HepG2 (cell line): ENCODE data around the gene LYRM1. TPM values are rescaled to one million over a fixed set of nuclear protein-coding genes. Genes with fewer than 3 reads are reported as not detected.

ENCODE experiments used
- CCAR2 ChIP-seq: fragments of 200-400 bp; formaldehyde crosslinking; optimal IDR thresholded peaks from 2 replicates; pipeline ENCODE3; 2018; ENCODE audit warnings: low read depth, mild to moderate bottlenecking, low read length, moderate library complexity
- FOXJ3 ChIP-seq: sonication (generic); formaldehyde crosslinking; IDR thresholded peaks from 2 replicates; pipeline ENCODE4 v1.4.0; 2020; ENCODE audit warnings: missing genetic modification reagents, mild to moderate bottlenecking, borderline replicate concordance
- HDAC2 ChIP-seq: sonication (generic); formaldehyde crosslinking; IDR thresholded peaks from 2 replicates; pipeline ENCODE4 v1.4.0; 2020; ENCODE audit warnings: missing genetic modification reagents
- IRX3 ChIP-seq: sonication (generic); formaldehyde crosslinking; IDR thresholded peaks from 2 replicates; pipeline ENCODE4 v1.8.1; 2023; ENCODE audit warnings: mild to moderate bottlenecking, low read depth, missing genetic modification reagents, borderline replicate concordance
- JUN ChIP-seq: sonication (generic); formaldehyde crosslinking; IDR thresholded peaks from 2 replicates; pipeline ENCODE4 v1.4.0; 2020; ENCODE audit warnings: mild to moderate bottlenecking, missing genetic modification reagents
- MAFF ChIP-seq: IDR thresholded peaks from 2 replicates; pipeline ENCODE4 v1.6.1; 2011; ENCODE audit warnings: low read depth, low read length, improper control_type of control experiment
- SALL1 ChIP-seq: sonication (generic); formaldehyde crosslinking; IDR thresholded peaks from 2 replicates; pipeline ENCODE4 v1.8.0; 2022; ENCODE audit warnings: mild to moderate bottlenecking, missing genetic modification reagents
- SIN3B ChIP-seq: fragments of 150-350 bp; IDR thresholded peaks from 2 replicates; pipeline ENCODE4 v1.6.1; 2014; ENCODE audit warnings: low read length
- SNAPC2 ChIP-seq: sonication (generic); formaldehyde crosslinking; IDR thresholded peaks from 2 replicates; pipeline ENCODE4 v1.8.1; 2022; ENCODE audit warnings: mild to moderate bottlenecking, missing genetic modification reagents
- SP140L ChIP-seq: sonication (generic); formaldehyde crosslinking; IDR thresholded peaks from 2 replicates; pipeline ENCODE4 v1.4.0; 2020; ENCODE audit warnings: missing genetic modification reagents, borderline replicate concordance
- SSRP1 ChIP-seq: IDR thresholded peaks from 2 replicates; pipeline ENCODE4 v1.6.1; 2016; ENCODE audit warnings: control low read depth
- ZMYM3 ChIP-seq: sonication (generic); formaldehyde crosslinking; IDR thresholded peaks from 2 replicates; pipeline ENCODE4 v1.5.1; 2020; ENCODE audit warnings: mild to moderate bottlenecking, missing genetic modification reagents
- ZNF331 ChIP-seq: sonication (generic); formaldehyde crosslinking; IDR thresholded peaks from 2 replicates; pipeline ENCODE4 v1.4.0; 2020; ENCODE audit warnings: missing genetic modification reagents
- ZNF570 ChIP-seq: sonication (generic); formaldehyde crosslinking; IDR thresholded peaks from 2 replicates; pipeline ENCODE4 v1.4.0; 2020; ENCODE audit warnings: mild to moderate bottlenecking, missing genetic modification reagents, borderline replicate concordance
- ZNF850 ChIP-seq: sonication (generic); formaldehyde crosslinking; conservative IDR thresholded peaks from 2 replicates; pipeline ENCODE4 v1.9.0; 2021; ENCODE audit warnings: mild to moderate bottlenecking, missing genetic modification reagents
- polyA plus RNA-seq, 8 experiments: library from polyadenylated mRNA; depleted of rRNA in 3 of 8; stranded (reverse) in 7 of 8; unstranded in 1 of 8; fragments of >200 nt; fragmentation: Illumina TruSeq in 4 of 8; extraction: Trizol in 4 of 8; gene quantifications; 2 replicates each; pipeline versions ENCODE4 v1.2.1 to v1.2.3, GENCODE V29; 2011 to 2016; ENCODE audit warnings: low read depth in 4 of 8, missing spikeins in 1 of 8, mixed read lengths in 1 of 8; ENCODE audit not compliant: insufficient read depth in 1 of 8
- total RNA-seq, 5 experiments: library from RNA; depleted of rRNA; stranded (reverse); fragments of >200 nt; fragmentation: Illumina TruSeq; extraction: Trizol; gene quantifications; 2 replicates each; pipeline ENCODE4 v1.2.3, GENCODE V29; 2016; ENCODE audit warnings: low read depth in 1 of 5
- TF ChIP-seq, protein P1 (sequence below): sonication (generic); formaldehyde crosslinking; IDR thresholded peaks from 2 replicates; pipeline ENCODE4 v1.4.0; 2020; ENCODE audit warnings: missing genetic modification reagents
- TF ChIP-seq, protein P2 (sequence below): sonication (generic); formaldehyde crosslinking; IDR thresholded peaks from 2 replicates; pipeline ENCODE4 v1.5.1; 2020; ENCODE audit warnings: mild to moderate bottlenecking, missing genetic modification reagents, moderate library complexity
- TF ChIP-seq, protein P3 (sequence below): sonication (generic); formaldehyde crosslinking; IDR thresholded peaks from 2 replicates; pipeline ENCODE4 v1.4.0; 2020; ENCODE audit warnings: missing genetic modification reagents, mild to moderate bottlenecking, borderline replicate concordance
- TF ChIP-seq, protein P4 (sequence below): conservative IDR thresholded peaks from 2 replicates; pipeline ENCODE4 v1.6.1; 2018; ENCODE audit warnings: missing genetic modification reagents
- TF ChIP-seq, protein P5 (sequence below): sonication (generic); formaldehyde crosslinking; IDR thresholded peaks from 2 replicates; pipeline ENCODE4 v1.4.0; 2020; ENCODE audit warnings: mild to moderate bottlenecking, low read depth, missing genetic modification reagents

Gene LYRM1
- total and polyA plus RNA-seq, 2 of the 13 experiments (the other 11 are each of a cell fraction or from before 2014, with no cell fraction given): 59.2 to 82.6 TPM

DNA sequence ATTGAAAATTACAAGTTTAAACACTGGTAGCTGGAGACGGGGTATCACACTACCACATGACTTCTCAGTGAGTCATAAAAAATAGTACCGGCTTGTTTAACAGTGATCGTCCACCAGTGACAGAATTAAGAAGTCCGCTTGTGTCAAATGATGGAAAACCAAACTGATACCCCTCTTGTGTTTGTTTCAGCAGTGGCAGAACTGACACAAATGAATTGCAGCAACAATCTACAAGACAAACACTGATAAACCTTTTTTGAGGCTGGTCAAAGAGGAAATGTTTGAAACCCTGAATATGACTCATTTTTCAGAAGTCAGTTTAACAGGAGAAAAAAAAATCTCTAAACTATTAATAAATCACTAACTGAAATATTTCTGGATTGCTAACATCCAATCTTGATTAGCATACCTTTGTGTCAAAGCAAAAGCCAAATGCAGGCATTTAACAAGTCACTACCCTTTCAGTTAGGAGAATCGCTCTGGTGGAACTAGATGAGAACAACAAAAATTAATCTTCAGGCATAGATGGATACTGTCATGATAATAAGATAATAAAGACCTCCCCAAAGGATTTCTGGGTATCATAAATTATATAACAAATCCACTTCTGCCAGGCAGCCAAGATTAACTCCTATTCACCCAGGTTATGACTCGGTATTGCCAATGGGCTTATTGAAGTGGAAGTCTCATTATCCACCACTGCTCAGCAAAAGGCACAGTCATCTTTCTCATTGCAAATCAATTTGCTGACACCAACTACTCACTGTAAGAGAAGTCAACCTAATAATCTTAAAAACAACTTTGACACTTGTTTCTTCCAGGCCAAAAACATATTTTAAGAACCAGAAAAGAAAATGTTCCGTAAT, 21.2 kb upstream of the LYRM1 start (continued):
- TF ChIP-seq, protein P1, sequence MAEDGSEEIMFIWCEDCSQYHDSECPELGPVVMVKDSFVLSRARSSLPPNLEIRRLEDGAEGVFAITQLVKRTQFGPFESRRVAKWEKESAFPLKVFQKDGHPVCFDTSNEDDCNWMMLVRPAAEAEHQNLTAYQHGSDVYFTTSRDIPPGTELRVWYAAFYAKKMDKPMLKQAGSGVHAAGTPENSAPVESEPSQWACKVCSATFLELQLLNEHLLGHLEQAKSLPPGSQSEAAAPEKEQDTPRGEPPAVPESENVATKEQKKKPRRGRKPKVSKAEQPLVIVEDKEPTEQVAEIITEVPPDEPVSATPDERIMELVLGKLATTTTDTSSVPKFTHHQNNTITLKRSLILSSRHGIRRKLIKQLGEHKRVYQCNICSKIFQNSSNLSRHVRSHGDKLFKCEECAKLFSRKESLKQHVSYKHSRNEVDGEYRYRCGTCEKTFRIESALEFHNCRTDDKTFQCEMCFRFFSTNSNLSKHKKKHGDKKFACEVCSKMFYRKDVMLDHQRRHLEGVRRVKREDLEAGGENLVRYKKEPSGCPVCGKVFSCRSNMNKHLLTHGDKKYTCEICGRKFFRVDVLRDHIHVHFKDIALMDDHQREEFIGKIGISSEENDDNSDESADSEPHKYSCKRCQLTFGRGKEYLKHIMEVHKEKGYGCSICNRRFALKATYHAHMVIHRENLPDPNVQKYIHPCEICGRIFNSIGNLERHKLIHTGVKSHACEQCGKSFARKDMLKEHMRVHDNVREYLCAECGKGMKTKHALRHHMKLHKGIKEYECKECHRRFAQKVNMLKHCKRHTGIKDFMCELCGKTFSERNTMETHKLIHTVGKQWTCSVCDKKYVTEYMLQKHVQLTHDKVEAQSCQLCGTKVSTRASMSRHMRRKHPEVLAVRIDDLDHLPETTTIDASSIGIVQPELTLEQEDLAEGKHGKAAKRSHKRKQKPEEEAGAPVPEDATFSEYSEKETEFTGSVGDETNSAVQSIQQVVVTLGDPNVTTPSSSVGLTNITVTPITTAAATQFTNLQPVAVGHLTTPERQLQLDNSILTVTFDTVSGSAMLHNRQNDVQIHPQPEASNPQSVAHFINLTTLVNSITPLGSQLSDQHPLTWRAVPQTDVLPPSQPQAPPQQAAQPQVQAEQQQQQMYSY (CRISPR knock-in tag): no peak
- 0 out of 2 replicates have a peak, but pooled peaks have one; percentile 39 for TF ChIP-seq SNAPC2 (CRISPR knock-in tag)
- TF ChIP-seq, protein P2, sequence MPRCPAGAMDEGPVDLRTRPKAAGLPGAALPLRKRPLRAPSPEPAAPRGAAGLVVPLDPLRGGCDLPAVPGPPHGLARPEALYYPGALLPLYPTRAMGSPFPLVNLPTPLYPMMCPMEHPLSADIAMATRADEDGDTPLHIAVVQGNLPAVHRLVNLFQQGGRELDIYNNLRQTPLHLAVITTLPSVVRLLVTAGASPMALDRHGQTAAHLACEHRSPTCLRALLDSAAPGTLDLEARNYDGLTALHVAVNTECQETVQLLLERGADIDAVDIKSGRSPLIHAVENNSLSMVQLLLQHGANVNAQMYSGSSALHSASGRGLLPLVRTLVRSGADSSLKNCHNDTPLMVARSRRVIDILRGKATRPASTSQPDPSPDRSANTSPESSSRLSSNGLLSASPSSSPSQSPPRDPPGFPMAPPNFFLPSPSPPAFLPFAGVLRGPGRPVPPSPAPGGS (CRISPR knock-in tag): no peak
- no peak for TF ChIP-seq SALL1
- TF ChIP-seq, protein P3, sequence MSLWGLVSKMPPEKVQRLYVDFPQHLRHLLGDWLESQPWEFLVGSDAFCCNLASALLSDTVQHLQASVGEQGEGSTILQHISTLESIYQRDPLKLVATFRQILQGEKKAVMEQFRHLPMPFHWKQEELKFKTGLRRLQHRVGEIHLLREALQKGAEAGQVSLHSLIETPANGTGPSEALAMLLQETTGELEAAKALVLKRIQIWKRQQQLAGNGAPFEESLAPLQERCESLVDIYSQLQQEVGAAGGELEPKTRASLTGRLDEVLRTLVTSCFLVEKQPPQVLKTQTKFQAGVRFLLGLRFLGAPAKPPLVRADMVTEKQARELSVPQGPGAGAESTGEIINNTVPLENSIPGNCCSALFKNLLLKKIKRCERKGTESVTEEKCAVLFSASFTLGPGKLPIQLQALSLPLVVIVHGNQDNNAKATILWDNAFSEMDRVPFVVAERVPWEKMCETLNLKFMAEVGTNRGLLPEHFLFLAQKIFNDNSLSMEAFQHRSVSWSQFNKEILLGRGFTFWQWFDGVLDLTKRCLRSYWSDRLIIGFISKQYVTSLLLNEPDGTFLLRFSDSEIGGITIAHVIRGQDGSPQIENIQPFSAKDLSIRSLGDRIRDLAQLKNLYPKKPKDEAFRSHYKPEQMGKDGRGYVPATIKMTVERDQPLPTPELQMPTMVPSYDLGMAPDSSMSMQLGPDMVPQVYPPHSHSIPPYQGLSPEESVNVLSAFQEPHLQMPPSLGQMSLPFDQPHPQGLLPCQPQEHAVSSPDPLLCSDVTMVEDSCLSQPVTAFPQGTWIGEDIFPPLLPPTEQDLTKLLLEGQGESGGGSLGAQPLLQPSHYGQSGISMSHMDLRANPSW: no peak
- TF ChIP-seq HDAC2 (CRISPR knock-in tag): no peak
- no peak for TF ChIP-seq FOXJ3 (CRISPR knock-in tag)
- TF ChIP-seq JUN (CRISPR knock-in tag): peak; percentile 25; the same call in 1 of the 2 replicates
- no peak for TF ChIP-seq ZNF331 (CRISPR knock-in tag)
- TF ChIP-seq SIN3B: no peak
- TF ChIP-seq SSRP1 (CRISPR knock-in tag): no peak
- TF ChIP-seq, protein P4, sequence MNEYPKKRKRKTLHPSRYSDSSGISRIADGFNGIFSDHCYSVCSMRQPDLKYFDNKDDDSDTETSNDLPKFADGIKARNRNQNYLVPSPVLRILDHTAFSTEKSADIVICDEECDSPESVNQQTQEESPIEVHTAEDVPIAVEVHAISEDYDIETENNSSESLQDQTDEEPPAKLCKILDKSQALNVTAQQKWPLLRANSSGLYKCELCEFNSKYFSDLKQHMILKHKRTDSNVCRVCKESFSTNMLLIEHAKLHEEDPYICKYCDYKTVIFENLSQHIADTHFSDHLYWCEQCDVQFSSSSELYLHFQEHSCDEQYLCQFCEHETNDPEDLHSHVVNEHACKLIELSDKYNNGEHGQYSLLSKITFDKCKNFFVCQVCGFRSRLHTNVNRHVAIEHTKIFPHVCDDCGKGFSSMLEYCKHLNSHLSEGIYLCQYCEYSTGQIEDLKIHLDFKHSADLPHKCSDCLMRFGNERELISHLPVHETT (CRISPR knock-in tag): no peak
- TF ChIP-seq SP140L (CRISPR knock-in tag): no peak
- no peak for TF ChIP-seq CCAR2
- no peak for TF ChIP-seq IRX3 (CRISPR knock-in tag)
- TF ChIP-seq ZNF850 (CRISPR knock-in tag): no peak
- TF ChIP-seq MAFF: 0 out of 2 replicates have a peak, but pooled peaks have one; percentile 45
- no peak for TF ChIP-seq ZNF570 (CRISPR knock-in tag)
- TF ChIP-seq ZMYM3: no peak
- TF ChIP-seq, protein P5, sequence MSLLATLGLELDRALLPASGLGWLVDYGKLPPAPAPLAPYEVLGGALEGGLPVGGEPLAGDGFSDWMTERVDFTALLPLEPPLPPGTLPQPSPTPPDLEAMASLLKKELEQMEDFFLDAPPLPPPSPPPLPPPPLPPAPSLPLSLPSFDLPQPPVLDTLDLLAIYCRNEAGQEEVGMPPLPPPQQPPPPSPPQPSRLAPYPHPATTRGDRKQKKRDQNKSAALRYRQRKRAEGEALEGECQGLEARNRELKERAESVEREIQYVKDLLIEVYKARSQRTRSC (CRISPR knock-in tag): 0 out of 2 replicates have a peak, but pooled peaks have one; percentile 40
